OCI-LY7 (cell line): Measurements from ENCODE around the gene ANKRD49. TPM values are rescaled to one million over a fixed set of nuclear protein-coding genes. Genes with fewer than 3 reads are reported as not detected.

ENCODE experiments used
- BruUV-seq: library from RNA; stranded (reverse); fragments of 400-500 nt; replicated peaks from 2 replicates; lab custom pipeline; 2021; lab: Mats Ljungman, UMichigan
- CTCF ChIA-PET: fragments of 300-600 bp; sonication (Branson Sonifier 250); formaldehyde crosslinking; loops from one replicate; lab custom pipeline; 2022; ENCODE audit warnings: antibody characterized with exemption; ENCODE audit not compliant: unreplicated experiment; lab: Charles Lee
- POLR2A ChIA-PET: fragments of 300-600 bp; sonication (Branson Sonifier 250); formaldehyde crosslinking; loops from one replicate; lab custom pipeline; 2022; ENCODE audit warnings: antibody characterized with exemption; lab: Charles Lee
- DNase-seq: peaks from one replicate; pipeline ENCODE4 v3.0.0-alpha.2; 2015; ENCODE audit warnings: low spot score
- H2AFZ ChIP-seq: fragments of 200-600 bp; sonication (generic), shearing (Covaris generic); 2 replicates; pipeline ENCODE4 v1.6.1; 2014; ENCODE audit warnings: mild to moderate bottlenecking, antibody characterized with exemption, low read length, moderate library complexity
- H3K27ac ChIP-seq: fragments of 200-600 bp; sonication (generic); 2 replicates; pipeline ENCODE4 v1.5.1; 2014; ENCODE audit warnings: mixed run types, low read depth, mild to moderate bottlenecking, moderate library complexity, low read length, inconsistent platforms; ENCODE audit not compliant: poor library complexity, severe bottlenecking
- H3K36me3 ChIP-seq: fragments of 200-600 bp; sonication (generic); 2 replicates; pipeline ENCODE4 v1.6.1; 2014; ENCODE audit warnings: mild to moderate bottlenecking, antibody characterized with exemption, low read length, moderate library complexity, mixed read lengths; ENCODE audit not compliant: insufficient read depth
- H3K4me1 ChIP-seq: fragments of 200-600 bp; sonication (generic); 2 replicates; pipeline ENCODE4 v1.5.1; 2014; ENCODE audit warnings: mild to moderate bottlenecking, low read length; ENCODE audit not compliant: insufficient read depth, poor library complexity, severe bottlenecking
- H3K4me2 ChIP-seq: fragments of 200-600 bp; sonication (generic); 2 replicates; pipeline ENCODE4 v1.6.1; 2014; ENCODE audit warnings: mild to moderate bottlenecking, low read length
- H3K4me3 ChIP-seq: fragments of 200-600 bp; sonication (generic); 2 replicates; pipeline ENCODE4 v1.5.1; 2014; ENCODE audit warnings: mild to moderate bottlenecking, low read depth, low read length; ENCODE audit not compliant: poor library complexity, severe bottlenecking
- H3K79me2 ChIP-seq: fragments of 200-600 bp; sonication (generic); 2 replicates; pipeline ENCODE4 v1.6.1; 2016; ENCODE audit warnings: low read depth, mild to moderate bottlenecking, low read length, moderate library complexity, mixed read lengths; ENCODE audit not compliant: insufficient read depth
- H3K9me2 ChIP-seq: fragments of 200-600 bp; sonication (generic); 2 replicates; pipeline ENCODE4 v1.6.1; 2016; ENCODE audit warnings: mild to moderate bottlenecking, low read length, mixed read lengths; ENCODE audit not compliant: insufficient read depth
- H3K9me3 ChIP-seq: fragments of 200-600 bp; sonication (generic); 2 replicates; pipeline ENCODE4 v1.6.1; 2014; ENCODE audit warnings: mild to moderate bottlenecking, mixed run types, low read length, mixed read lengths
- H4K20me1 ChIP-seq: fragments of 200-600 bp; sonication (generic); 2 replicates; pipeline ENCODE4 v1.6.1; 2014; ENCODE audit warnings: mild to moderate bottlenecking, antibody characterized with exemption, low read length, moderate library complexity, mixed read lengths; ENCODE audit not compliant: insufficient read depth
- EZH2phosphoT487 ChIP-seq: fragments of 200-600 bp; sonication (generic); IDR thresholded peaks from 2 replicates; pipeline ENCODE4 v1.6.1; 2018; ENCODE audit warnings: low read depth, borderline replicate concordance, mild to moderate bottlenecking, mixed run types, antibody characterized with exemption, low read length, moderate library complexity, mixed read lengths
- intact Hi-C: fragments of 100-400 bp; cut with micrococcal nuclease; formaldehyde crosslinking; loops from one replicate; pipeline ENCODE4 v1.10.0; 2022; ENCODE audit not compliant: unreplicated experiment
- total RNA-seq, 2 experiments: library from RNA; depleted of rRNA in 1 of 2; stranded (reverse); fragments of >200 nt in 1 of 2; shearing (Covaris generic) in 1 of 2; gene quantifications; 2 replicates each; pipeline ENCODE4 v1.2.3, GENCODE V29; 2014 to 2022
- TF ChIP-seq, protein P1 (sequence below): fragments of 200-600 bp; sonication (generic); conservative IDR thresholded peaks from 2 replicates; pipeline ENCODE4 v1.5.1; 2014; ENCODE audit warnings: mild to moderate bottlenecking, antibody characterized with exemption, low read length, moderate library complexity, mixed read lengths

Gene ANKRD49
- total RNA-seq, 2 experiments from 2014 or later = 26.8 to 29.2 TPM

DNA sequence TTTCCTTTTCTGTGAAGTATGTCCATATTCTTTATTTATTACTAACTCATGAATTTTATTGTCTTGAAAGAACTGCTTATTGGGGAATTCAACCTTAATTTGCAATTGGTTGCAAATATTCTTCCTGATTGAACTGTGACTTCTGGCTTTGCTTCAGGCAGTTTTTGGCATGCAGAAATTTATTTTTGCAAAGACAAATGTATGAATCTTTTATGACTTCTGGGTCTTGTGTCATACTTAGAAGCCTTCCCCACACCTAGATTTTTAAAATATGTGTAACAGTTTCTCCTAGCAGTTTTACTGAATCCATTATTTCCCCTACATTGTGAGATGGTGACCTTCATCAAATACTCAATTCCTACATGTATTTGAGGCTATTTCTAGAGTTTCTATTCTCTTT lies 12.4 kb upstream of the ANKRD49 start:
- H3K4me2 ChIP-seq = no peak overlapping the region
- H3K9me2 ChIP-seq = no peaks in the 10 kb centered on the region
- CTCF ChIA-PET = no interaction called here
- no peak overlapping the region for H2AFZ ChIP-seq
- no peak overlapping the region for H3K27ac ChIP-seq
- H3K9me3 ChIP-seq = no peaks in the 10 kb centered on the region
- intact Hi-C loops = loop anchor here (10.0 kb wide), 1 partner anchor 797 kb away; no protein-coding TSS in a partner anchor
- BruUV-seq = no TSS peak
- peaks cover 98% of the 10 kb centered on the region for H3K36me3 ChIP-seq
- DNase-seq = no peak
- no peaks in the 10 kb centered on the region for H3K79me2 ChIP-seq
- no peak overlapping the region for H3K4me3 ChIP-seq
- no peaks in the 10 kb centered on the region for H3K4me1 ChIP-seq
- H4K20me1 ChIP-seq = no peaks in the 10 kb centered on the region
- POLR2A ChIA-PET = no interaction called here
- TF ChIP-seq, protein P1, sequence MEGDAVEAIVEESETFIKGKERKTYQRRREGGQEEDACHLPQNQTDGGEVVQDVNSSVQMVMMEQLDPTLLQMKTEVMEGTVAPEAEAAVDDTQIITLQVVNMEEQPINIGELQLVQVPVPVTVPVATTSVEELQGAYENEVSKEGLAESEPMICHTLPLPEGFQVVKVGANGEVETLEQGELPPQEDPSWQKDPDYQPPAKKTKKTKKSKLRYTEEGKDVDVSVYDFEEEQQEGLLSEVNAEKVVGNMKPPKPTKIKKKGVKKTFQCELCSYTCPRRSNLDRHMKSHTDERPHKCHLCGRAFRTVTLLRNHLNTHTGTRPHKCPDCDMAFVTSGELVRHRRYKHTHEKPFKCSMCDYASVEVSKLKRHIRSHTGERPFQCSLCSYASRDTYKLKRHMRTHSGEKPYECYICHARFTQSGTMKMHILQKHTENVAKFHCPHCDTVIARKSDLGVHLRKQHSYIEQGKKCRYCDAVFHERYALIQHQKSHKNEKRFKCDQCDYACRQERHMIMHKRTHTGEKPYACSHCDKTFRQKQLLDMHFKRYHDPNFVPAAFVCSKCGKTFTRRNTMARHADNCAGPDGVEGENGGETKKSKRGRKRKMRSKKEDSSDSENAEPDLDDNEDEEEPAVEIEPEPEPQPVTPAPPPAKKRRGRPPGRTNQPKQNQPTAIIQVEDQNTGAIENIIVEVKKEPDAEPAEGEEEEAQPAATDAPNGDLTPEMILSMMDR = no peak
- TF ChIP-seq EZH2phosphoT487 = no peak

DNA sequence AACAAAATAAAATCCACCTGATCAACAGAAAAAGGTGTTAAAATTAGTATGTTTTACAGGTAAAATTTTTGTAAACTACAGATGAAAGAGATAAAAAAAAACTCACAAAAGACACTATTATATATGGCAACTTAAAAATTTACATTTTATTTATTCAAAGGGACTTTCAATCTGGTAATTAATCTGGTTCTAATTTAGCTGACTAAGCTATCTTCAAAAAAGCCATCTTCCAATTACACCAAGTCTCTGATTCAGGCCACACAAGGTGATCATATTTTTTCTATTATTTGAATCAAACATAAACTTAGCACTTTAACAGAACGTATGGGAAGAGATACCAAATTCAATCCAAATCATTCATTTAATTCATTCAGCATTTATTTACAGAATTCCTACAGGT lies 7.7 kb upstream of the ANKRD49 start:
- no peak for TF ChIP-seq EZH2phosphoT487
- TF ChIP-seq, protein P1 = no peak
- Histone ChIP-seq H3K9me2 (no peaks in the 10 kb centered on the region), H2AFZ (no peak overlapping the region), H3K4me3 (no peak overlapping the region), H4K20me1 (no peaks in the 10 kb centered on the region), H3K4me2 (no peak overlapping the region), H3K27ac (no peak overlapping the region), H3K9me3 (no peaks in the 10 kb centered on the region), H3K36me3 (peaks cover 97% of the 10 kb centered on the region), H3K79me2 (peaks cover 11% of the 10 kb centered on the region; the same call in 1 of the 2 replicates), H3K4me1 (no peaks in the 10 kb centered on the region)
- CTCF ChIA-PET = no interaction called here
- POLR2A ChIA-PET = interaction anchor here (0.7 kb wide), 1 partner anchor 899 kb away, joined by 3 read pairs; no protein-coding TSS in a partner anchor
- BruUV-seq = no TSS peak
- intact Hi-C loops = loop anchor here (10.0 kb wide), 1 partner anchor 801 kb away; no protein-coding TSS in a partner anchor
- DNase-seq = no peak

DNA sequence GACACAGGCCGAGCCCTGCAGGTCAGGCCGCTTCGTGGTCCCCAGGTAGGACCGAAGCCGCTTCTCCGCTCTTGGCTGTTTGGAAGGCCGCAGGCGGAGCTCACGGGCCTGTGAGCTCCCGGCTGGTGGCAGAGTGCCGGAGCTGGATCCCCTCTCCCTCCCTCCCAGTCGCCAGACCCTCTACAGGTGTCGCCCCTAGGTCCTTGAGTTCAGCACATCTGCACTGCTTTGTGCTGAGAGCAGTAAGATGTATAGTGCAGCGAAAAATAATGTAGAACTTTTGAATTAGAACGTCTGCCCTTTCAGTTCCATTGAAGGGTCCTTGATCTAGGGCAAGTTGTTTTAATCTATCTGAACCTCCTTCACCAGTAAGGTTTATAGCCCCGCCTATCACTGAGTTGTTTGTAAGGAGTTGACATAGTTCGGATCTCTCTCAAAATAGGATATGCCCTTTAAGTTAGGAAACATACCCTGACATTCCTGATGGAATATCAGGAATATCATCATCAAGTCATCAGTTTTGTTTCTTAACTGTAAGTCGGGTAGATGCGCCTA lies 419 bp downstream of the ANKRD49 start:
- CTCF ChIA-PET = no interaction called here

More for the DNA sequence above, 419 bp downstream of the ANKRD49 start:
- Histone ChIP-seq H3K4me1 (peaks cover 25% of the 10 kb centered on the region), H3K9me2 (no peaks in the 10 kb centered on the region), H2AFZ (peak overlapping the region; percentile 95), H3K9me3 (no peaks in the 10 kb centered on the region), H4K20me1 (peaks cover 25% of the 10 kb centered on the region; the same call in 1 of the 2 replicates), H3K79me2 (peaks cover 56% of the 10 kb centered on the region), H3K4me2 (peak overlapping the region; percentile 96), H3K4me3 (peak overlapping the region; percentile 88), H3K27ac (peak overlapping the region; percentile 31), H3K36me3 (peaks cover 44% of the 10 kb centered on the region)
- TF ChIP-seq, protein P1 = peak; percentile 9; the same call in 1 of the 2 replicates
- TF ChIP-seq EZH2phosphoT487 = no peak
- no peak for DNase-seq
- intact Hi-C loops = loop anchor here (5.0 to 10.0 kb wide), 2 partner anchors 367 to 699 kb away; partner anchors contain the start of gene PANX1
- no TSS peak for BruUV-seq
- POLR2A ChIA-PET = interaction anchor here (0.6 to 1.0 kb wide), 4 partner anchors 11 to 179 kb away, joined by 3 to 4 read pairs (median 3); no protein-coding TSS in a partner anchor
